Muscle of leg (tissue), 11 donors: ENCODE results near the gene TKFC. TPM values are rescaled to one million over a fixed set of nuclear protein-coding genes. Genes with fewer than 3 reads are reported as not detected.
A peak's percentile ranks its signal among the peaks of the same experiment; 100 is the strongest.

Experiments used
- DNase-seq: peaks from one replicate; pipeline ENCODE4 v3.0.0; 2013
- H3K27ac ChIP-seq: one replicate; pipeline ENCODE4 v1.5.1; 2013; ENCODE audit warnings: mild to moderate bottlenecking, low read length, control low read depth
- H3K27me3 ChIP-seq: one replicate; pipeline ENCODE4 v1.6.1; 2013; ENCODE audit warnings: low read length; ENCODE audit not compliant: control insufficient read depth, insufficient read depth
- H3K36me3 ChIP-seq: one replicate; pipeline ENCODE4 v1.6.1; 2013; ENCODE audit warnings: low read length; ENCODE audit not compliant: control insufficient read depth, insufficient read depth
- H3K4me1 ChIP-seq: one replicate; pipeline ENCODE4 v1.6.1; 2013; ENCODE audit warnings: low read length; ENCODE audit not compliant: control insufficient read depth, insufficient read depth
- H3K4me3 ChIP-seq: one replicate; pipeline ENCODE4 v1.5.1; 2013; ENCODE audit warnings: low read length, control low read depth
- H3K9me3 ChIP-seq: replicated peaks from 2 replicates; pipeline ENCODE4 v1.6.1; 2013; ENCODE audit warnings: low read depth, low read length; ENCODE audit not compliant: control insufficient read depth
- WGBS: methylation state at CpG from one replicate; pipeline ENCODE4 v1.1.5; 2013; ENCODE audit warnings: missing lambda C conversion rate; ENCODE audit not compliant: insufficient coverage; 5-methylcytosine and 5-hydroxymethylcytosine counted together
- polyA plus RNA-seq, 8 donors: library from polyadenylated mRNA; unstranded; fragments of 120-200 nt; gene quantifications; one replicate each; pipeline versions ENCODE4 v1.2.1 to v1.2.3, GENCODE V29; 2013; ENCODE audit warnings: inconsistent platforms in 1 of 8, low replicate concordance in 1 of 8; ENCODE audit not compliant: insufficient read length in 8 of 8, insufficient read depth in 1 of 8
- total RNA-seq: library from RNA; stranded (reverse); fragments of 120-200 nt; gene quantifications from one replicate; pipeline ENCODE4 v1.2.4, GENCODE V29; 2013

TKFC gene
- total and polyA plus RNA-seq, 9 donors, result 13.3 to 32.3 (median 18.2) TPM

- no peaks in the 10 kb centered on the region for H3K9me3 ChIP-seq
- no peak for DNase-seq
- no peak overlapping the region for H3K4me3 ChIP-seq
- no peak overlapping the region for H3K27ac ChIP-seq
- peaks cover 8% of the 10 kb centered on the region for H3K4me1 ChIP-seq
- H3K27me3 ChIP-seq, result no peaks in the 10 kb centered on the region
- H3K36me3 ChIP-seq, result peaks cover 91% of the 10 kb centered on the region
- 98% methylated on average over 5 of the region's 8 CpGs for WGBS
Measured at GRCh38 chr11:61310749-61311148, 22.3 kb upstream of the TKFC start.

DNA sequence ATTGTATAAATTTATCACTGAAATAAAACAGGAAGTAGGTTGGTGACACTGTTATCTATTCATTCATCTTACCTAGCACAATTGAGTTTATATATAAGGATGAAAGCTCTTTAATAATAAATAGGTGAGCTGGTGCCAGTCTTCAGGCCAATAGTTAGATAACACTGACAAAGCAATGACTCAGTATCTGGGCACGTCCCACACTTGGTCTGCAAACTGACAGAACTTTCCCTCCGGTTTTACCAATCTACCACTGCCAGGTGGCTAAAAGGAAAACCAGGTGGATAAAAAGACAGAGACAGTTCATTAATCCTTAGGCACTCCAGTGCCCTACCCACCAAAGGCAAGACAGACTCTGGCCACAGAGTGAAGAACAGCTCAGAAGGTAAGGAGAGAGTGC, 17.8 kb upstream of the TKFC start:
- no peak for DNase-seq
- WGBS, result no CpG with 5 or more reads among the region's 2 CpGs
- no peak overlapping the region for H3K27ac ChIP-seq
- peaks cover 78% of the 10 kb centered on the region for H3K36me3 ChIP-seq
- no peaks in the 10 kb centered on the region for H3K9me3 ChIP-seq
- no peaks in the 10 kb centered on the region for H3K27me3 ChIP-seq
- no peak overlapping the region for H3K4me3 ChIP-seq
- peaks cover 8% of the 10 kb centered on the region for H3K4me1 ChIP-seq

DNA sequence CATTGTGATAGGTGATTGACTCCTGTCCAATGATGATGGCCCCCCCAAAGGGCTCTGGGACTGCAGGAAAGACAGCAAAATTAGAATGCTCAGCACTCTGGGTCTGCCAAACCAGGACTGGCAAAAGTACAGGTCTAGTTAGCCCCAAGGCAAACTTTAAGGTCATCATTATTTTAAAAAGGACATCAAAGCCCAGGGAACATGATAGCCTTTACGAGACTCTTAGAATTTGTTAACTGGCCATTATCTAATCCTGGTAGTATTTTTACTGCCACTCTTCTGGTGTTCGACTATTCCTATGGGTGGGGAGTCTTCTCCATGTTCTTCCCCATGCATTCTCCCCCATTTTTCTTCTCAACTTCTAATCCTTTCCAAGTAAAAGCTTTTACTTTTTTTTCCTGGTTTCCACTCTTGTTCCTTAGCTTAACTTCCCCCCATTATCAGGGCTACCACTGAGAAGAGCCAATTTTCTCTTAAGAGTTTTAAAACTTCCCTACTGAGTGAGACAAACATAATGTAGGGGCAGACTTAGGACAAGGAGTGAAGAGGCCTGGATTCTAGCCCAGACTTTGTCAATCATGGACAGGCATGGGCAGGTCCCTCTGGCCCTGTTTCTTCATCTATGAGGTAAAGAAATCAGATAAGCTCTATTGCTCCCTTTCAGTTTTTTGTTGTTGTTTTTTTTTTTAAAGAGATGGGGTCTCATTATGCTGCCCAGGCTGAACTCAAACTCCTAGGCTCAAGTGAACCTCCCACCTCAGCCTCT, 7.2 kb upstream of the TKFC start:
- WGBS, result no CpG with 5 or more reads among the region's 2 CpGs
- H3K9me3 ChIP-seq, result no peaks in the 10 kb centered on the region
- H3K4me1 ChIP-seq, result peaks cover 2% of the 10 kb centered on the region
- no peak overlapping the region for H3K27ac ChIP-seq
- no peak overlapping the region for H3K4me3 ChIP-seq
- DNase-seq, result no peak
- H3K27me3 ChIP-seq, result no peaks in the 10 kb centered on the region
- H3K36me3 ChIP-seq, result peaks cover 76% of the 10 kb centered on the region

DNA sequence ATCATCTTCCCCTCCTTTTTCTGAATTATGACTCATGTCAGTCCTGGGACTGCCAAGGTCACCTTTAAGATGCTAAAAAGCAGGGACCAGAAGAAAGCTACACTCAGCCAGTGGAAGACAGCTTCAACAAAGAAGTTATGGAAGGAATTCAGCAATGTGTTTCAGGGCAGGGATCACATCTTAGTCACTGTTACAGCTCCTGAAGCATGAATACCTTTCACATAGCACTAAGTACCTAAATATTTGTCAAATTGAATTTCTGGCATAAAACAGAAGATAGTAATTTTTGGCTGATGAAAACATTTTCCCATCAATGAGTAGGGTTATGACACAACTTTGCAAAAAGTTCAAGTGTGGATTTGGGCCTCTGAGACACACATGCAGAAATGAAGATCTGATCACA, 5.4 kb upstream of the TKFC start:
- no peak for DNase-seq
- H3K9me3 ChIP-seq, result no peaks in the 10 kb centered on the region
- H3K36me3 ChIP-seq, result peaks cover 64% of the 10 kb centered on the region
- no peaks in the 10 kb centered on the region for H3K27me3 ChIP-seq
- no peak overlapping the region for H3K4me3 ChIP-seq
- H3K4me1 ChIP-seq, result peaks cover 12% of the 10 kb centered on the region
- H3K27ac ChIP-seq, result no peak overlapping the region

DNA sequence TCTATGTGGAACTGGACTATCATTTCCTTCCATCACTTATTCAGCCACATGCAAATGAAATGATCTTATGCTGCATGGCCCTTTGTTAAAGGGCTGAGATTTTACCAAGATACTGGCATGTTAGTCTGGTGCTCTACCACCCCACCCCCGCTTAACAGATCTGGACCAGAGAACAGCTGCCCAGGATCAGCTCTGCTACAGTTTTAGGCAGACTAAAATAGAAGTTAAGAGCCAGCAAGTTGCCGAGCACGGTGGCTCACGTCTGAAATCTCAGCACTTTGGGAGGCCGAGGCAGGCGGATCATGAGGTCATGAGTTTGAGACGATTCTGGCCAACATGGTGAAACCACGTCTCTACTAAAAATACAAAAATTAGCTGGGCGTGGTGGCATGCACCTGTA, 4.7 kb upstream of the TKFC start:
- Histone ChIP-seq H3K27me3 (no peaks in the 10 kb centered on the region), H3K9me3 (no peaks in the 10 kb centered on the region), H3K27ac (peak overlapping the region; percentile 62), H3K36me3 (peaks cover 57% of the 10 kb centered on the region), H3K4me3 (no peak overlapping the region), H3K4me1 (peaks cover 12% of the 10 kb centered on the region)
- peak; percentile 26 for DNase-seq
- WGBS, result 84% methylated on average over 9 of the region's 9 CpGs

- Histone ChIP-seq H3K9me3 (no peaks in the 10 kb centered on the region), H3K4me3 (no peak overlapping the region), H3K36me3 (peaks cover 46% of the 10 kb centered on the region), H3K27me3 (no peaks in the 10 kb centered on the region), H3K27ac (no peak overlapping the region), H3K4me1 (peaks cover 18% of the 10 kb centered on the region)
- 94% methylated on average over 4 of the region's 4 CpGs for WGBS
- no peak for DNase-seq
Measured at GRCh38 chr11:61329871-61330270, 3.2 kb upstream of the TKFC start.

DNA sequence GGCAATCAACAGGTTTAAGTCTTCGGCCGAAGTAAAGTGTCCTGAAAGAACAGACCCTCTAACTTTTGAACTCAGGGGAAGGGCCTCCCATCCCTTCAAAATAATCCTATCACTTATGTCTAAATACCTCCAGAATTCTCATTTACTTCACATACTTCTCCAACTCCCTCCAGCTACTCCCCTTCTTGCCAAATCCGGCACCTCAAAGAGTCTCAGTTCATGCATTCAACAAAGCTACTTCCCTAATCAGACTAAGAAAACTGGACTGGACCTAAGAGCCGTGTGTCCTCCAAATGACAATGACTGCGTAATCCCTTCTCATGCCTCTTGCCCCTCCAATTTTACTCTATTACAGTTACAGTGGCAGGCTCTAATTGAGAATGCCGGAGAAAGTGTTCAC, 1.4 kb upstream of the TKFC start:
- Histone ChIP-seq H3K4me1 (peaks cover 25% of the 10 kb centered on the region), H3K27me3 (no peaks in the 10 kb centered on the region), H3K36me3 (peaks cover 30% of the 10 kb centered on the region), H3K4me3 (peak overlapping the region; percentile 80), H3K27ac (no peak overlapping the region), H3K9me3 (no peaks in the 10 kb centered on the region)
- 73% methylated on average over 6 of the region's 6 CpGs for WGBS
- no peak for DNase-seq

GRCh38 chr11:61332281-61332796, 689 bp upstream of the TKFC start:
- Histone ChIP-seq H3K27me3 (no peaks in the 10 kb centered on the region), H3K4me1 (peaks cover 25% of the 10 kb centered on the region), H3K36me3 (peaks cover 24% of the 10 kb centered on the region), H3K27ac (peak overlapping the region; percentile 88), H3K4me3 (peak overlapping the region; percentile 80), H3K9me3 (no peaks in the 10 kb centered on the region)
- DNase-seq, result peak; percentile 31
- WGBS, result 0% methylated on average over 22 of the region's 24 CpGs

DNA sequence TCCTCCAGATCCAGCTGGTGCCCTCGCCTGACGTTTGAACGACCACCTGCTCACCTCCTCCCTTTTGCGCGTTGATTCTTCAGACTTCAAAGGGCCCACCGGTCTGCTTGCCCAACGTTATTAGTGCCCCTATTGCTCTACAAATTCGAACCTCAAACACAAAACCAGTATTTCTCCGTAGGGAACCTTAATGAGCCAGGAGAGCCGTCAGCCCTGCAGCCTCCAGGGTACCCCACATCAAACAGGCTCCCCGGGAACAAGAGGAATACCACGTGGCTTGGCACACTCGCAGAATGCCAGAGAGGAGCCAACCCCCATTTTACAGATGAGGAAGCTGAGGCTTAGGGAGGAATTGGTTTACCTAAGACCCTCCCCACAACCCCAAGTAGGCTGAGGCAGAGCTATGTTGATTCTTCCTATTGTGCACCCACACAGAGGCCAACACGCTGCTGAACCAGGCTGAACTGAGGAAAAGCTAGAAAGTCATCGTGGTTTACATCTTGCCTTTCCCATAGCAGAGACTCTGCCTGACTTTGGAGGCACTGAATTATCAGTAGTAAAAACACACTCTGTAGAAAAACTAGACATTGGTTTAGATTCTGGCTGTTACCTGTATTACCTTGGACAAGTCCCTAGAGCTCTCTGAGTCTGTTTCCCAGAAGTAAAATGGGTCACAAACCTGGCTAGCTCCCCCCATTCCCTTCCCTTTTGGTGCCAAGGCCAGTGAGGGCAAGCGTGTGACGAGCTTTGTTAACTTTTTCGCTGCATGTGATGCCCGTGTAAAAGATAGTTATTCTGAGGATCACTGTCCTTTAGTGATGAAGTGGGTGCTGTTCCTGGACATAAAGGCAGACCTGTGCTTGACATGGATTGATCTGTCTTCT, 764 bp downstream of the TKFC start:
- H3K9me3 ChIP-seq, result no peaks in the 10 kb centered on the region
- no peaks in the 10 kb centered on the region for H3K27me3 ChIP-seq
- DNase-seq, result peak; percentile 31
- 0% methylated on average over 10 of the region's 19 CpGs for WGBS
- H3K36me3 ChIP-seq, result peaks cover 22% of the 10 kb centered on the region
- peaks cover 25% of the 10 kb centered on the region for H3K4me1 ChIP-seq
- H3K27ac ChIP-seq, result peak overlapping the region; percentile 97
- H3K4me3 ChIP-seq, result peak overlapping the region; percentile 80
